SJSA1 (cell line): Measurements from ENCODE around the gene ARL6IP4. TPM values are rescaled to one million over a fixed set of nuclear protein-coding genes. Genes with fewer than 3 reads are reported as not detected.

Experiments used
- DNase-seq, 2 experiments: peaks; one replicate each; pipeline ENCODE4 v3.0.0-alpha.2; 2015 to 2020; ENCODE audit warnings: low spot score in 2 of 2, low read depth in 1 of 2
- H3K27ac ChIP-seq: fragments of 250-450 bp; sonication (Bioruptor Pico); 2 replicates; pipeline ENCODE4 v1.5.1; 2020; ENCODE audit warnings: mild to moderate bottlenecking, moderate library complexity
- H3K27me3 ChIP-seq: fragments of 250-450 bp; sonication (Bioruptor Pico); replicated peaks from 2 replicates; pipeline ENCODE4 v1.5.1; 2020; ENCODE audit warnings: mild to moderate bottlenecking, moderate library complexity
- H3K36me3 ChIP-seq: fragments of 250-450 bp; sonication (Bioruptor Pico); 2 replicates; pipeline ENCODE4 v1.5.1; 2020; ENCODE audit warnings: mild to moderate bottlenecking
- H3K4me1 ChIP-seq: fragments of 250-450 bp; sonication (Bioruptor Pico); replicated peaks from 2 replicates; pipeline ENCODE4 v1.6.1; 2021; ENCODE audit warnings: mild to moderate bottlenecking
- H3K4me3 ChIP-seq: fragments of 250-450 bp; sonication (Bioruptor Pico); 2 replicates; pipeline ENCODE4 v1.5.1; 2020; ENCODE audit warnings: mild to moderate bottlenecking
- H3K9me3 ChIP-seq: fragments of 250-450 bp; sonication (Bioruptor Pico); replicated peaks from 2 replicates; pipeline ENCODE4 v1.5.1; 2020; ENCODE audit warnings: mild to moderate bottlenecking
- total RNA-seq: library from RNA; depleted of rRNA; stranded (reverse); fragments of >200 nt; shearing (Covaris generic); gene quantifications from 2 replicates; pipeline ENCODE4 v1.2.3, GENCODE V29; 2014

ARL6IP4 gene
- total RNA-seq, 1 experiment from 2014 or later, result 263 TPM

- H3K36me3 ChIP-seq, result peaks cover 16% of the 10 kb centered on the region
- H3K9me3 ChIP-seq, result no peaks in the 10 kb centered on the region
- no peak for DNase-seq
- H3K4me1 ChIP-seq, result peaks cover 3% of the 10 kb centered on the region
- H3K27ac ChIP-seq, result no peak overlapping the region
- no peak overlapping the region for H3K4me3 ChIP-seq
- no peaks in the 10 kb centered on the region for H3K27me3 ChIP-seq
Observed at GRCh38 chr12:122987086-122987951, 6.8 kb downstream of the ARL6IP4 start.

- Histone ChIP-seq H3K4me1 (no peaks in the 10 kb centered on the region), H3K27me3 (no peaks in the 10 kb centered on the region), H3K36me3 (peaks cover 9% of the 10 kb centered on the region), H3K9me3 (no peaks in the 10 kb centered on the region), H3K27ac (no peak overlapping the region), H3K4me3 (no peak overlapping the region)
- DNase-seq, result no peak
Observed at GRCh38 chr12:122988036-122988435, 7.6 kb downstream of the ARL6IP4 start.

GRCh38 chr12:122988612-122989212 lies 8.2 kb downstream of the ARL6IP4 start:
- no peak overlapping the region for H3K27ac ChIP-seq
- DNase-seq, result no peak

GRCh38 chr12:122989225-122989839 lies 8.9 kb downstream of the ARL6IP4 start:
- no peak overlapping the region for H3K4me3 ChIP-seq
- H3K9me3 ChIP-seq, result no peaks in the 10 kb centered on the region
- no peaks in the 10 kb centered on the region for H3K27me3 ChIP-seq
- no peak for DNase-seq
- H3K27ac ChIP-seq, result no peak overlapping the region
- H3K36me3 ChIP-seq, result no peaks in the 10 kb centered on the region
- H3K4me1 ChIP-seq, result no peaks in the 10 kb centered on the region

More at GRCh38 chr12:122988612-122989212, 8.2 kb downstream of the ARL6IP4 start:
- Histone ChIP-seq H3K36me3 (peaks cover 5% of the 10 kb centered on the region), H3K4me1 (no peaks in the 10 kb centered on the region), H3K4me3 (no peak overlapping the region), H3K9me3 (no peaks in the 10 kb centered on the region), H3K27me3 (no peaks in the 10 kb centered on the region)

GRCh38 chr12:122989874-122990419 lies 9.5 kb downstream of the ARL6IP4 start:
- DNase-seq, result no peak
- Histone ChIP-seq H3K27me3 (no peaks in the 10 kb centered on the region), H3K4me3 (no peak overlapping the region), H3K36me3 (no peaks in the 10 kb centered on the region), H3K9me3 (no peaks in the 10 kb centered on the region), H3K4me1 (no peaks in the 10 kb centered on the region), H3K27ac (no peak overlapping the region)

GRCh38 chr12:122990561-122990960 lies 10.1 kb downstream of the ARL6IP4 start:
- Histone ChIP-seq H3K27ac (no peak overlapping the region), H3K36me3 (no peaks in the 10 kb centered on the region), H3K9me3 (no peaks in the 10 kb centered on the region), H3K4me3 (no peak overlapping the region), H3K4me1 (no peaks in the 10 kb centered on the region), H3K27me3 (no peaks in the 10 kb centered on the region)
- DNase-seq, result no peak

GRCh38 chr12:122990961-122991622 lies 10.6 kb downstream of the ARL6IP4 start:
- no peaks in the 10 kb centered on the region for H3K9me3 ChIP-seq
- H3K4me1 ChIP-seq, result no peaks in the 10 kb centered on the region
- no peak overlapping the region for H3K4me3 ChIP-seq
- H3K27ac ChIP-seq, result no peak overlapping the region
- no peak for DNase-seq
- H3K27me3 ChIP-seq, result no peaks in the 10 kb centered on the region
- no peaks in the 10 kb centered on the region for H3K36me3 ChIP-seq

GRCh38 chr12:122991623-122992275 lies 11.3 kb downstream of the ARL6IP4 start:
- Histone ChIP-seq H3K4me1 (no peaks in the 10 kb centered on the region), H3K4me3 (no peak overlapping the region), H3K9me3 (no peaks in the 10 kb centered on the region), H3K36me3 (no peaks in the 10 kb centered on the region), H3K27me3 (no peaks in the 10 kb centered on the region), H3K27ac (no peak overlapping the region)
- no peak for DNase-seq

GRCh38 chr12:122992386-122992785 lies 11.9 kb downstream of the ARL6IP4 start:
- Histone ChIP-seq H3K4me1 (no peaks in the 10 kb centered on the region), H3K27me3 (no peaks in the 10 kb centered on the region), H3K4me3 (no peak overlapping the region), H3K9me3 (no peaks in the 10 kb centered on the region), H3K36me3 (no peaks in the 10 kb centered on the region), H3K27ac (no peak overlapping the region)
- DNase-seq, result no peak

- H3K4me1 ChIP-seq, result no peaks in the 10 kb centered on the region
Observed at GRCh38 chr12:122994140-122994675, 13.7 kb downstream of the ARL6IP4 start.

GRCh38 chr12:122994781-122995502 lies 14.5 kb downstream of the ARL6IP4 start:
- no peak overlapping the region for H3K27ac ChIP-seq
- H3K4me3 ChIP-seq, result no peak overlapping the region
- no peak for DNase-seq
- H3K36me3 ChIP-seq, result no peaks in the 10 kb centered on the region
- H3K9me3 ChIP-seq, result no peaks in the 10 kb centered on the region
- no peaks in the 10 kb centered on the region for H3K4me1 ChIP-seq
- H3K27me3 ChIP-seq, result no peaks in the 10 kb centered on the region

More at GRCh38 chr12:122994140-122994675, 13.7 kb downstream of the ARL6IP4 start:
- H3K27me3 ChIP-seq, result no peaks in the 10 kb centered on the region
- no peak for DNase-seq
- H3K4me3 ChIP-seq, result no peak overlapping the region
- H3K36me3 ChIP-seq, result no peaks in the 10 kb centered on the region
- H3K27ac ChIP-seq, result no peak overlapping the region
- no peaks in the 10 kb centered on the region for H3K9me3 ChIP-seq

GRCh38 chr12:122995503-122996187 lies 15.2 kb downstream of the ARL6IP4 start:
- Histone ChIP-seq H3K9me3 (no peaks in the 10 kb centered on the region), H3K4me1 (no peaks in the 10 kb centered on the region), H3K27me3 (no peaks in the 10 kb centered on the region), H3K27ac (no peak overlapping the region), H3K4me3 (no peak overlapping the region), H3K36me3 (no peaks in the 10 kb centered on the region)
- DNase-seq, result no peak
